ENCODE results near the gene DDX3Y.

The DDX3Y gene

GRCh38 chrY:12904618-12905516 lies at the start of gene DDX3Y:
Gene DDX3Y (plus strand): TSS chrY:12904868. CDS start chrY:12904937, 69 bp downstream.
- DNase-seq, result peak; percentile 23

- no peak for DNase-seq
These were observed 48.8 kb upstream of the DDX3Y start for GRCh38 chrY:12855791-12856275.

DNA sequence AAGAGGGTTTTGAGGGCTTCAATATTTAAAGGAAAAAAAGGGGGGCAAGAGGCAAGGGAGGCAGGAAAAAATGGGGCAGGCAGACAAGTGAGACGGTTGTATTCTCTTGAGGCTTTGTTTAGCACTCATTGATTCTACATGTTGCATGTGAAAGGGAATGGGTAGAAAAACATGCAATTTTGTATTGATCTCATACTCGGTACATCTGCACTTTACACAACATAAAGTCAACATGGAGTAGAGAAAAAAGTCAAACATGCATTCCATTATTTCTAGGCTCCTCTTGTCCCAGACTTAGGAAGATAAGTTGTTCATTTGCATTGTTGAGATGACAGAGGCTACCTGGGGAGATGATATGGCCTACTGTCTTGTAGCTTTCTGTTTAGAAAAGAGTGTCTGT lies 36.7 kb upstream of the DDX3Y start:
- DNase-seq, result no peak

DNA sequence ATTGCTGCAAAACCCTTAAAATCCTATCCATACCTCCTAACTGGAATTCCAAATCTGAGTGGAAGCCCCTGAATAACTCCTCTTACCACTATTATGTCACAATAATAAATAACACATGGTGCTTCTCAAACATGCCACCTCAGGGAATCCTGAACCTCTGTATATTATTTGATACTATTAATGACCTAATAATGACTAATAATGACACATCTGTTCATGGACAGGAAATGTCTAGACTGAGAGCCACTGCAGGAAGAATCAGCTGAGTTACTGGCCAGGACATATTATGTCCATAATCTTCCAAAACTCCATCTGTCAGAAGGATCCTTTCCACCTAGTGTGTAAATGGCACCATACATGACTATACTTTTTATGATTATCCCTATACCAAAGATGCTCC lies 7.7 kb upstream of the DDX3Y start:
- DNase-seq, result no peak

- peak; percentile 29 for DNase-seq
These were observed 6.1 kb upstream of the DDX3Y start for GRCh38 chrY:12898604-12899003.

DNA sequence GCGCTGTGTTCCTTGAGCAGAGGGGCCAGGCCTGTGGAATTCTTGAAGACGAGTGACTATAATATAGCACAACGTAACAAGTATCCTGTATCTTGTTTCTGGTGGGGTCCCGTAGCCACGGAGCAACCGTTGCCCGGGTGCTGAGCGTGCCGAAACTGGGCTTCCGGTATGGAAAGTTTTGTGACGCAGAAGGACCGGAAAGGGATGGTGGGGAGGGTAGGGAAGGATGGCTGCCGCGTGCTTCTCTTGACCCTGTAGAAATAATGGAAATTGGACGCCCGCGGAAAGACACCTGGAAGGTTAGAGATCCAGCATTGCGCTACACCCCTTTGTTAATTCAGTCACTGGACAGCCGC lies 827 bp downstream of the DDX3Y start:
- peak; percentile 2 for DNase-seq

GRCh38 chrY:12905895-12906294 lies 1.2 kb downstream of the DDX3Y start:
- DNase-seq, result no peak

DNA sequence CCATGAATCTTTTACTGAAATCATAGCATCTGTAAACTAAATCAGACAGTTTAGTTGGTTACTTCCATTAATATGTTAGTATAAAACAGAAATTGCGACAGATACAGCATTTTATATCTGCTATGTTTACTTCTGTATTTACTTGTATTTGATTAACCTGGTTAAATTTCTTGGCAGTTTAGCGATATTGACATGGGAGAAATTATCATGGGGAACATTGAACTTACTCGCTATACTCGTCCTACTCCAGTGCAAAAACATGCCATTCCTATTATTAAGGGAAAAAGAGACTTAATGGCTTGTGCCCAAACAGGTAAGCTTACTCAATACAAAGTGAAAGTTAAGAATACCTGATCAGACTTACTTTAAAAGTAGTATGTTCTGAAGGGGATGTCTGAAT lies 8.9 kb downstream of the DDX3Y start:
- DNase-seq, result no peak

DNA sequence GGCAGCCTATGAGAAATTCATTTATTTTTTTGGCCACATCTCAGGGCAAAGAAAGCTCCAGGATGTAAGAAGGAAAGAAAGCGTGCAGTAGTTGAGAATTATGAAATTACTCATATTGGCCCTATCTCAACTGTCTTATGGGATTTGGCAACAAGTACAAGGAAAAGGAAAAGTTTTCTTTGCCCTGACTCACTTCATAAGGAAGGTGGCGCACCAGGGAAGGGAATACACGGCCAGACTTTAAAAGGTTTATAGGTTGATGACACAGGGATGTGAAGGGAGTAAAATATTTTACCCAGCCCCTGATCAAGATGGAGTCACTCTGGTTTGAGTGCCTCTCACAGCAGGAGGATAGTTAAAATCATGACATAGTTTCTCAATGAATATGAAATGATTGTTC lies 23.4 kb downstream of the DDX3Y start:
- DNase-seq, result no peak

- DNase-seq, result no peak
These were observed 37.3 kb downstream of the DDX3Y start for GRCh38 chrY:12941725-12942687.
